Transverse colon (tissue), 4 donors: ENCODE measurements around the gene CRYBG3. TPM values are rescaled to one million over a fixed set of nuclear protein-coding genes. Genes with fewer than 3 reads are reported as not detected.

Experiments used
- DNase-seq: peaks from one replicate; pipeline ENCODE4 v3.0.0-alpha.2; 2019
- H3K27ac ChIP-seq, 4 donors: fragments of 200-600 bp; sonication (generic); 2 replicates each; pipeline ENCODE4 v1.5.1; 2016 to 2018; ENCODE audit warnings: inconsistent platforms in 4 of 4
- H3K27me3 ChIP-seq: fragments of 200-600 bp; sonication (generic); 2 replicates; pipeline ENCODE4 v1.5.1; 2017; ENCODE audit warnings: inconsistent platforms
- H3K36me3 ChIP-seq, 4 donors: fragments of 200-600 bp; sonication (generic); 2 replicates each; pipeline ENCODE4 v1.5.1; 2017 to 2019; ENCODE audit warnings: inconsistent platforms in 4 of 4
- H3K4me1 ChIP-seq, 4 donors: fragments of 200-600 bp; sonication (generic); 2 replicates each; pipeline ENCODE4 v1.5.1; 2017 to 2020; ENCODE audit warnings: inconsistent platforms in 4 of 4
- H3K4me3 ChIP-seq, 4 donors: fragments of 200-600 bp; sonication (generic); 1 replicate in 1 of 4; 2 replicates in 3 of 4; pipeline versions ENCODE4 v1.5.1 to v1.6.1; 2017 to 2019; ENCODE audit warnings: inconsistent platforms in 4 of 4
- H3K9me3 ChIP-seq, 2 donors: fragments of 200-600 bp; sonication (generic); 2 replicates each; pipeline ENCODE4 v1.5.1; 2017 to 2019; ENCODE audit warnings: inconsistent platforms in 2 of 2
- CTCF ChIP-seq, 5 experiments: fragments of 200-600 bp in 3 of 5; fragments of 450-650 bp in 2 of 5; sonication (generic) in 3 of 5; IDR thresholded peaks; 1 replicate in 2 of 5; 2 replicates in 3 of 5; pipeline ENCODE4 v1.5.1; 2016 to 2017; ENCODE audit warnings: antibody characterized with exemption in 5 of 5, inconsistent platforms in 3 of 5, mild to moderate bottlenecking in 2 of 5, moderate library complexity in 1 of 5
- EP300 ChIP-seq: sonication (generic); formaldehyde crosslinking; IDR thresholded peaks from one replicate; pipeline ENCODE4 v1.6.1; 2017; ENCODE audit warnings: antibody characterized with exemption, low read depth
- POLR2A ChIP-seq: fragments of 450-650 bp; IDR thresholded peaks from one replicate; pipeline ENCODE4 v1.6.1; 2016; ENCODE audit warnings: antibody characterized with exemption, mild to moderate bottlenecking, moderate library complexity
- POLR2AphosphoS5 ChIP-seq, 3 donors: sonication (generic); formaldehyde crosslinking; IDR thresholded peaks; one replicate each; pipeline ENCODE4 v1.6.1; 2016; ENCODE audit warnings: antibody characterized with exemption in 3 of 3
- whole genome bisulfite sequencing, 2 donors: methylation state at CpG; one replicate each; pipeline ENCODE4 v1.1.5; 2018; ENCODE audit warnings: low coverage in 1 of 2; 5-methylcytosine and 5-hydroxymethylcytosine counted together
- in situ Hi-C, 4 donors: fragments of 200-750 bp; cut with MboI; loops; one replicate each; pipeline versions ENCODE4 v1.15.0 to v1.15.1; 2017; ENCODE audit warnings: low sequenced_read_pairs in 3 of 4, low pct_ligation_motif_present in 1 of 4, low pct_unique_long_range_greater_than_20kb in 1 of 4
- intact Hi-C: fragments of 100-400 bp; cut with DNase I; formaldehyde crosslinking; loops from one replicate; pipeline ENCODE4 v1.15.1; 2023; ENCODE audit warnings: low total_unique reads
- total RNA-seq, 4 donors: library from RNA; depleted of rRNA; stranded (reverse); fragments of >200 nt; gene quantifications; one replicate each; pipeline ENCODE4 v1.1.0, GENCODE V29; 2016

Gene CRYBG3
- total RNA-seq, 4 donors from 2014 or later = 21.3 to 32.7 (median 27.9) TPM

GRCh38 chr3:97993526-97993925 lies 171.7 kb downstream of the CRYBG3 start:
- Histone ChIP-seq H3K4me3 (no peak overlapping the region), H3K9me3 (no peaks in the 10 kb centered on the region), H3K27ac (no peak overlapping the region), H3K36me3 (no peaks in the 10 kb centered on the region), H3K27me3 (no peaks in the 10 kb centered on the region), H3K4me1 (no peaks in the 10 kb centered on the region)
- intact Hi-C loops = no loop called here
- DNase-seq = no peak
- in situ Hi-C loops = no loop called here
- 92 to 93% methylated on average over 2 of the region's 2 CpGs for WGBS, 2 donors
- no peak for TF ChIP-seq CTCF (IDR thresholded peaks at IDR 0.05)
- TF ChIP-seq EP300 = no peak
- TF ChIP-seq POLR2A = no peak
- TF ChIP-seq POLR2AphosphoS5 (IDR thresholded peaks at IDR 0.05) = no peak

- intact Hi-C loops = no loop called here
- Histone ChIP-seq H3K27me3 (no peaks in the 10 kb centered on the region), H3K4me3 (no peak overlapping the region), H3K27ac (no peak overlapping the region), H3K9me3 (no peaks in the 10 kb centered on the region), H3K36me3 (no peaks in the 10 kb centered on the region), H3K4me1 (no peaks in the 10 kb centered on the region)
- DNase-seq = no peak
- in situ Hi-C loops = no loop called here
- TF ChIP-seq POLR2AphosphoS5 (IDR thresholded peaks at IDR 0.05) (no peak), EP300 (no peak), CTCF (IDR thresholded peaks at IDR 0.05) (no peak), POLR2A (no peak)
- 56 to 68% methylated on average over 2 of the region's 2 CpGs for WGBS, 2 donors
These were observed 172.6 kb downstream of the CRYBG3 start for GRCh38 chr3:97994328-97994945.

Other genes with a start within 250 kb of the CRYBG3 start
- 1 to 10 TPM in 3 of 4 donors, under 1 TPM in 1; 1.00 to 4.8 (median 3.0) TPM for gene ARL6, start 57.3 kb upstream of the CRYBG3 start, total RNA-seq
- 10 to 100 TPM in 2 of 4 donors, 1 to 10 TPM in 2; 7.5 to 20.5 (median 13.3) TPM for gene RIOX2, start 150.4 kb downstream of the CRYBG3 start, total RNA-seq
- not detected for gene GABRR3, start 213.3 kb downstream of the CRYBG3 start, total RNA-seq